ENCODE data around the gene ST6GALNAC1. TPM values are rescaled to one million over a fixed set of nuclear protein-coding genes. Genes with fewer than 3 reads are reported as not detected.

ST6GALNAC1 gene
- total and polyA plus RNA-seq, 2 donors (not counting 3 experiments of a cell fraction or from before 2014, with no cell fraction given): 0.19 to 0.55 TPM

- BruUV-seq (replicated peaks): no TSS peak
- CTCF ChIA-PET: interaction anchor here (0.9 to 2.6 kb wide), 25 partner anchors 11 to 223 kb away, joined by 3 to 43 read pairs (median 9); partner anchors contain the start of genes AANAT, MXRA7, PRCD and ST6GALNAC2
- dilution Hi-C loops (cut with MboI; ENCODE audit: extremely low pct_ligation_motif_present, low sequenced_read_pairs): no loop called here
- H3K4me1 ChIP-seq (ENCODE audit: control insufficient read depth, extremely low read depth, insufficient read depth, low read length): no peaks in the 10 kb centered on the region
- peaks cover 0 to 7% of the 10 kb centered on the region in 2 experiments for H3K36me3 ChIP-seq (ENCODE audit: control insufficient read depth in 2 of 2, extremely low read depth in 1 of 2, insufficient read depth in 2 of 2, low read length in 2 of 2)
- H3K27ac ChIP-seq (ENCODE audit: insufficient read depth, low read depth, low read length): no peak overlapping the region
- no peak for DNase-seq (ENCODE audit: low read depth, low spot score)
- no peak for TF ChIP-seq POLR2A (IDR thresholded peaks at IDR 0.05; ENCODE audit: low read depth, low read length)
- TF ChIP-seq GATA2 (IDR thresholded peaks at IDR 0.05; ENCODE audit: insufficient read depth, insufficient read length, low read depth, low read length): no peak
- H3K27me3 ChIP-seq (ENCODE audit: control insufficient read depth in 2 of 2, insufficient read depth in 2 of 2, low read length in 2 of 2): no peaks in the 10 kb centered on the region
- no peak overlapping the region for H3K9ac ChIP-seq (replicated peaks; ENCODE audit: extremely low read depth, insufficient read depth, low read length)
- POLR2A ChIA-PET: interaction anchor here (0.7 kb wide), 1 partner anchor 11 kb away, joined by 3 read pairs; no protein-coding TSS in a partner anchor
- intact Hi-C loops (cut with micrococcal nuclease): no loop called here
- no peak for FAIRE-seq
- no peak overlapping the region for H2AFZ ChIP-seq (ENCODE audit: low read depth, low read length)
- no peak overlapping the region for H3K4me3 ChIP-seq (replicated peaks in 1 of 3; ENCODE audit: insufficient read depth in 1 of 3, low read depth in 1 of 3, low read length in 3 of 3)
- H3K9me3 ChIP-seq (replicated peaks; ENCODE audit: control insufficient read depth, insufficient read depth, low read length): no peaks in the 10 kb centered on the region
- H4K20me1 ChIP-seq (replicated peaks; ENCODE audit: control insufficient read depth, extremely low read depth, insufficient read depth, low read length): no peaks in the 10 kb centered on the region
- H3K4me2 ChIP-seq (ENCODE audit: insufficient read depth, low read length): no peak overlapping the region
- H3K79me2 ChIP-seq (ENCODE audit: control insufficient read depth, insufficient read depth, low read length): no peaks in the 10 kb centered on the region
- H3K9me1 ChIP-seq (replicated peaks; ENCODE audit: control insufficient read depth, extremely low read depth, insufficient read depth, low read length): no peaks in the 10 kb centered on the region
These were observed 38.7 kb upstream of the ST6GALNAC1 start for GRCh38 chr17:76682296-76682695.

GRCh38 chr17:76681222-76682137, 37.9 kb upstream of the ST6GALNAC1 start:
- Histone ChIP-seq H3K4me3 (replicated peaks in 1 of 3; ENCODE audit: insufficient read depth in 1 of 3, low read depth in 1 of 3, low read length in 3 of 3) (no peak overlapping the region), H3K27ac (ENCODE audit: insufficient read depth, low read depth, low read length) (no peak overlapping the region), H4K20me1 (replicated peaks; ENCODE audit: control insufficient read depth, extremely low read depth, insufficient read depth, low read length) (no peaks in the 10 kb centered on the region), H3K9me1 (replicated peaks; ENCODE audit: control insufficient read depth, extremely low read depth, insufficient read depth, low read length) (no peaks in the 10 kb centered on the region), H3K9ac (replicated peaks; ENCODE audit: extremely low read depth, insufficient read depth, low read length) (no peak overlapping the region), H3K36me3 (ENCODE audit: control insufficient read depth in 2 of 2, extremely low read depth in 1 of 2, insufficient read depth in 2 of 2, low read length in 2 of 2) (peaks cover 0 to 7% of the 10 kb centered on the region in 2 experiments), H3K27me3 (ENCODE audit: control insufficient read depth in 2 of 2, insufficient read depth in 2 of 2, low read length in 2 of 2) (no peaks in the 10 kb centered on the region), H3K9me3 (replicated peaks; ENCODE audit: control insufficient read depth, insufficient read depth, low read length) (no peaks in the 10 kb centered on the region), H2AFZ (ENCODE audit: low read depth, low read length) (no peak overlapping the region), H3K79me2 (ENCODE audit: control insufficient read depth, insufficient read depth, low read length) (no peaks in the 10 kb centered on the region), H3K4me2 (ENCODE audit: insufficient read depth, low read length) (no peak overlapping the region), H3K4me1 (ENCODE audit: control insufficient read depth, extremely low read depth, insufficient read depth, low read length) (no peaks in the 10 kb centered on the region)
- intact Hi-C loops (cut with micrococcal nuclease): loop anchor here (1.0 kb wide), 3 partner anchors 34 to 158 kb away; no protein-coding TSS in a partner anchor
- FAIRE-seq (peak; percentile 90), DNase-seq (ENCODE audit: low read depth, low spot score) (peak; percentile 72)
- no TSS peak for BruUV-seq (replicated peaks)
- ChIA-PET CTCF (interaction anchor here (0.6 to 2.6 kb wide), 46 partner anchors 10 to 223 kb away, joined by 3 to 43 read pairs (median 5); partner anchors contain the start of genes AANAT, JMJD6, METTL23 and MXRA7), POLR2A (interaction anchor here (0.5 to 0.7 kb wide), 2 partner anchors 10 to 19 kb away, joined by 3 read pairs; no protein-coding TSS in a partner anchor)
- TF ChIP-seq JUN (IDR thresholded peaks at IDR 0.05; ENCODE audit: borderline replicate concordance, insufficient read depth, insufficient read length, low read depth): no peak
- no peak for TF ChIP-seq MYC (IDR thresholded peaks at IDR 0.05; ENCODE audit: low read depth, low read length)
- no peak for TF ChIP-seq MAX (IDR thresholded peaks at IDR 0.05; ENCODE audit: insufficient read depth, insufficient read length)
- TF ChIP-seq, protein P1, sequence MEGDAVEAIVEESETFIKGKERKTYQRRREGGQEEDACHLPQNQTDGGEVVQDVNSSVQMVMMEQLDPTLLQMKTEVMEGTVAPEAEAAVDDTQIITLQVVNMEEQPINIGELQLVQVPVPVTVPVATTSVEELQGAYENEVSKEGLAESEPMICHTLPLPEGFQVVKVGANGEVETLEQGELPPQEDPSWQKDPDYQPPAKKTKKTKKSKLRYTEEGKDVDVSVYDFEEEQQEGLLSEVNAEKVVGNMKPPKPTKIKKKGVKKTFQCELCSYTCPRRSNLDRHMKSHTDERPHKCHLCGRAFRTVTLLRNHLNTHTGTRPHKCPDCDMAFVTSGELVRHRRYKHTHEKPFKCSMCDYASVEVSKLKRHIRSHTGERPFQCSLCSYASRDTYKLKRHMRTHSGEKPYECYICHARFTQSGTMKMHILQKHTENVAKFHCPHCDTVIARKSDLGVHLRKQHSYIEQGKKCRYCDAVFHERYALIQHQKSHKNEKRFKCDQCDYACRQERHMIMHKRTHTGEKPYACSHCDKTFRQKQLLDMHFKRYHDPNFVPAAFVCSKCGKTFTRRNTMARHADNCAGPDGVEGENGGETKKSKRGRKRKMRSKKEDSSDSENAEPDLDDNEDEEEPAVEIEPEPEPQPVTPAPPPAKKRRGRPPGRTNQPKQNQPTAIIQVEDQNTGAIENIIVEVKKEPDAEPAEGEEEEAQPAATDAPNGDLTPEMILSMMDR (IDR thresholded peaks at IDR 0.05; ENCODE audit: extremely low read depth in 1 of 2, insufficient read depth in 1 of 2, low read depth in 1 of 2, low read length in 2 of 2): peak; percentile 82 to 84
- dilution Hi-C loops (cut with MboI; ENCODE audit: extremely low pct_ligation_motif_present, low sequenced_read_pairs): no loop called here

Data from endothelial cell of umbilical vein (primary cell).